A673 (cell line): ENCODE measurements around the gene C1QTNF9B.

ENCODE experiments used
- CTCF ChIP-seq: fragments of 300-800, 200-600 bp; sonication (generic); conservative IDR thresholded peaks from 2 replicates; pipeline ENCODE4 v1.5.1; 2017; ENCODE audit warnings: low read depth, mild to moderate bottlenecking, antibody characterized with exemption, low read length, moderate library complexity, mixed read lengths
- EZH2 ChIP-seq: fragments of 200-600 bp; sonication (generic); IDR thresholded peaks from 2 replicates; pipeline ENCODE4 v1.6.1; 2017; ENCODE audit warnings: borderline replicate concordance, low read depth, mild to moderate bottlenecking, mixed read lengths, antibody characterized with exemption, low read length; ENCODE audit not compliant: poor library complexity, severe bottlenecking

GRCh38 chr13:23901365-23901764 lies 4.1 kb upstream of the C1QTNF9B start:
- no peak for TF ChIP-seq CTCF
- no peak for TF ChIP-seq EZH2
